ENCODE results near the gene NDUFB2. TPM values are rescaled to one million over a fixed set of nuclear protein-coding genes. Genes with fewer than 3 reads are reported as not detected.
A peak's percentile ranks its signal among the peaks of the same experiment; 100 is the strongest.

The NDUFB2 gene
- total and polyA plus RNA-seq, 2 of the 13 experiments (the other 11 are each of a cell fraction or from before 2014, with no cell fraction given), result 206 to 221 TPM

DNA sequence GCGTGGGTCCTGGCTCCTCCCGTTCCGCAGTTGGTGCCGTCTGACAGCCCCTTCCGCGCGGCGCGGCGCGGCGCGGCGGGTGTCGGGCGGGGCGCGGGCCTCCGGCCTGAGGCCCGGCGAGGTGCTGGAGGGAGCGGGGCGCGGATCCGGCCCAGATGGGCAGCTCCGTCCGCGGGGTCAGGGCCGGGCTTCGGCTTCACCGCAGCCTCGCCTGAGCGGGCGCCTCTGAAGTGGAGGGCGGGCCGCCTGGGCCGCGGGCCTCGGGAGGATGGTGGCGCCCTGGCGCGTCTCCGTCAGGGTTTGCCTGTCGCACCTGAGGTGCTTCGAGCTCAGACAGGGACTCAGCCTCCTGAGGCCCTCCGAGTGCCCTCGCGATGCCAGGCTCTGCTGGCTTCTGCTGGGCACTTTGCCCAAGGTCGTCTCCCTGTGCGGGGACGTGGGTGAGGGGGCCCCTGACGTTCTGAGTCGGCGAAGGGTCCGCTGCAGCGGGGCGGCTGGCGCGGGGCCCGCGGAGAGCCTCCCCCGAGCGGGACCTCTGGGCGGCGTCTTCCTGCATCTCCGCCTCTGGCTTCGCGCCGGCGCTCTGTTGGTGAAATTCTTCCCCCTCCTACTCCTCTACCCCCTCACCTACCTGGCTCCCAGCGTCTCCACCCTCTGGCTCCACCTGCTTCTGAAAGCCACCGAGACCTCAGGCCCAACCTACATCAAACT is 23.3 kb upstream of the NDUFB2 start (continued):
- TF ChIP-seq, protein P1, sequence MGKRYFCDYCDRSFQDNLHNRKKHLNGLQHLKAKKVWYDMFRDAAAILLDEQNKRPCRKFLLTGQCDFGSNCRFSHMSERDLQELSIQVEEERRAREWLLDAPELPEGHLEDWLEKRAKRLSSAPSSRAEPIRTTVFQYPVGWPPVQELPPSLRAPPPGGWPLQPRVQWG (CRISPR knock-in tag; IDR thresholded peaks at IDR 0.05; ENCODE audit: borderline replicate concordance, low read depth), result no peak
- TF ChIP-seq ZSCAN22 (CRISPR knock-in tag; IDR thresholded peaks at IDR 0.05) (no peak), DR1 (CRISPR knock-in tag; IDR thresholded peaks at IDR 0.05) (no peak), HMGA1 (CRISPR knock-in tag; conservative IDR thresholded peaks at IDR 0.05) (no peak), RXRB (CRISPR knock-in tag; IDR thresholded peaks at IDR 0.05; ENCODE audit: borderline replicate concordance) (no peak), GATA4 (IDR thresholded peaks at IDR 0.05; ENCODE audit: borderline replicate concordance, low read depth) (no peak), ZNF20 (CRISPR knock-in tag; IDR thresholded peaks at IDR 0.05) (no peak), REXO4 (CRISPR knock-in tag; IDR thresholded peaks at IDR 0.05; ENCODE audit: borderline replicate concordance) (0 out of 2 replicates have a peak, but pooled peaks have one; percentile 43), ZNF138 (CRISPR knock-in tag; IDR thresholded peaks at IDR 0.05; ENCODE audit: low read depth) (peak; percentile 64; the same call in 1 of the 2 replicates), HHEX (CRISPR knock-in tag; IDR thresholded peaks at IDR 0.05) (no peak), RFXAP (CRISPR knock-in tag; IDR thresholded peaks at IDR 0.05; ENCODE audit: borderline replicate concordance) (no peak), HCFC1 (IDR thresholded peaks at IDR 0.05; ENCODE audit: low read depth, low read length) (no peak), ZNF674 (CRISPR knock-in tag; IDR thresholded peaks at IDR 0.05; ENCODE audit: low read depth) (no peak), ZNF788 (CRISPR knock-in tag; IDR thresholded peaks at IDR 0.05; ENCODE audit: borderline replicate concordance) (no peak), TARDBP (CRISPR knock-in tag; IDR thresholded peaks at IDR 0.05) (no peak), SETDB1 (CRISPR knock-in tag; IDR thresholded peaks at IDR 0.05; ENCODE audit: borderline replicate concordance) (no peak), FOXM1 (CRISPR knock-in tag; IDR thresholded peaks at IDR 0.05) (no peak), ZNF724P (CRISPR knock-in tag; IDR thresholded peaks at IDR 0.05; ENCODE audit: borderline replicate concordance) (0 out of 2 replicates have a peak, but pooled peaks have one; percentile 56), RBFOX2 (IDR thresholded peaks at IDR 0.05; ENCODE audit: low read depth, low read length) (peak; percentile 67), GPN1 (CRISPR knock-in tag; IDR thresholded peaks at IDR 0.05; ENCODE audit: borderline replicate concordance) (no peak), KDM6A (CRISPR knock-in tag; IDR thresholded peaks at IDR 0.05; ENCODE audit: low read depth) (no peak), ZNF644 (CRISPR knock-in tag; IDR thresholded peaks at IDR 0.05; ENCODE audit: low read depth) (no peak), TEAD2 (CRISPR knock-in tag; IDR thresholded peaks at IDR 0.05) (0 out of 2 replicates have a peak, but pooled peaks have one; percentile 31), ZNF550 (CRISPR knock-in tag; IDR thresholded peaks at IDR 0.05; ENCODE audit: borderline replicate concordance) (no peak), SYNCRIP (IDR thresholded peaks at IDR 0.05; ENCODE audit: insufficient read depth, low read depth, low read length) (no peak), ZNF256 (CRISPR knock-in tag; conservative IDR thresholded peaks at IDR 0.05) (no peak), ZFP41 (CRISPR knock-in tag; IDR thresholded peaks at IDR 0.05; ENCODE audit: borderline replicate concordance) (no peak)
- TF ChIP-seq, protein P2, sequence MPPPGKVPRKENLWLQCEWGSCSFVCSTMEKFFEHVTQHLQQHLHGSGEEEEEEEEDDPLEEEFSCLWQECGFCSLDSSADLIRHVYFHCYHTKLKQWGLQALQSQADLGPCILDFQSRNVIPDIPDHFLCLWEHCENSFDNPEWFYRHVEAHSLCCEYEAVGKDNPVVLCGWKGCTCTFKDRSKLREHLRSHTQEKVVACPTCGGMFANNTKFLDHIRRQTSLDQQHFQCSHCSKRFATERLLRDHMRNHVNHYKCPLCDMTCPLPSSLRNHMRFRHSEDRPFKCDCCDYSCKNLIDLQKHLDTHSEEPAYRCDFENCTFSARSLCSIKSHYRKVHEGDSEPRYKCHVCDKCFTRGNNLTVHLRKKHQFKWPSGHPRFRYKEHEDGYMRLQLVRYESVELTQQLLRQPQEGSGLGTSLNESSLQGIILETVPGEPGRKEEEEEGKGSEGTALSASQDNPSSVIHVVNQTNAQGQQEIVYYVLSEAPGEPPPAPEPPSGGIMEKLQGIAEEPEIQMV (CRISPR knock-in tag; IDR thresholded peaks at IDR 0.05; ENCODE audit: low read depth), result no peak
- TF ChIP-seq, protein P3, sequence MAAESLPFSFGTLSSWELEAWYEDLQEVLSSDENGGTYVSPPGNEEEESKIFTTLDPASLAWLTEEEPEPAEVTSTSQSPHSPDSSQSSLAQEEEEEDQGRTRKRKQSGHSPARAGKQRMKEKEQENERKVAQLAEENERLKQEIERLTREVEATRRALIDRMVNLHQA (CRISPR knock-in tag; IDR thresholded peaks at IDR 0.05), result no peak
